Right ventricle myocardium superior (tissue), 1 donor: ENCODE data around the gene NWD2. TPM values are rescaled to one million over a fixed set of nuclear protein-coding genes. Genes with fewer than 3 reads are reported as not detected.
A peak's percentile ranks its signal among the peaks of the same experiment; 100 is the strongest.

Source experiments
- ATAC-seq: fragments of 200-7000 bp; cut with Tn5 transposase; one replicate; pipeline ENCODE4 v1.9.1; 2020; ENCODE audit warnings: mild to moderate bottlenecking; ENCODE audit not compliant: poor library complexity
- DNase-seq: peaks from one replicate; pipeline ENCODE4 v3.0.0-alpha.2; 2020
- intact Hi-C: fragments of 100-400 bp; cut with DNase I; formaldehyde crosslinking; loops from one replicate; pipeline ENCODE4 v1.11.2; 2022
- total RNA-seq: library from RNA; stranded (reverse); fragmentation: NEBNext Ultra II Directional; extraction: Animal tissue kit (Norgen Biotek cat#: 25700); gene quantifications from one replicate; pipeline ENCODE4 v1.2.1, GENCODE V29; 2021
- donor health status: DM: no; HTN: yes; CAD: no; lungs with severe emphysema.

NWD2 gene
- total RNA-seq, 1 donor from 2014 or later: 0.03 TPM

DNA sequence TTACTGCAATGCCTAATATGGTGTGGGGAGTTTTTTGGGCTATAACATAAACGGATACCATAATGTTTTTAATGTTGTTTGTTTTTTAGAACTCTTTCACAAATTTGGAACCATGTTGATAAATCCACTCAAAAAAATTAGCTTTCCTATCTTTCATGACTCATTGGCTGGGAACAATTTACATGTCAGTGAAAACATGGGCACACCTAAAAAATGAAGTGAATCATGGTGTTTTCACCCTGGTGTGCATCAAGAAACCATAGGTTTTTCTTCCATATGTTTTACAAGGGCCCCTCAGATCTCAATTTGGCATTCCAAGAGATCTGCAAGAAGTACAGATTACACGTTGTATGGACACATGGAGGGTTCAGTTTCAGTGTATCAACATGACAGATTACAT is 207.1 kb downstream of the NWD2 start:
- ATAC-seq (no peak), DNase-seq (no peak)
- intact Hi-C loops: loop anchor here (10.0 kb wide), 1 partner anchor 113 kb away; no protein-coding TSS in a partner anchor

DNA sequence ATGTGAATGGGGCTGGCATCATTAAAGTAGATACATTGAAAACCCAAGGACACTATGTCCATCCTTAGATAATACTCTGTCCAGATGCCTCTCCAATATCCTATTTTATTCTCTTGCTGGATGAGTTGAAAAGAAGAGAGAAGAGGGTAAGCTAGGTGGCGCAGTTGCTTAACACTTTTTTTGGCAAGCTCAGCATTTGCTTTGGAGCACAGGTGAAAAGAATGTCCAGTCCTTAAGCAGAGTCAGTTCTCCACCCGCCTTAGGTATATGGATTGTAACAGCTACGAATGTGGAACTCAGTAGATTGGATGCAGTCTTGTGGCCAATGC is 208.4 kb downstream of the NWD2 start:
- DNase-seq: no peak
- intact Hi-C loops: loop anchor here (10.0 kb wide), 1 partner anchor 112 kb away; no protein-coding TSS in a partner anchor
- peak; percentile 90 for ATAC-seq

DNA sequence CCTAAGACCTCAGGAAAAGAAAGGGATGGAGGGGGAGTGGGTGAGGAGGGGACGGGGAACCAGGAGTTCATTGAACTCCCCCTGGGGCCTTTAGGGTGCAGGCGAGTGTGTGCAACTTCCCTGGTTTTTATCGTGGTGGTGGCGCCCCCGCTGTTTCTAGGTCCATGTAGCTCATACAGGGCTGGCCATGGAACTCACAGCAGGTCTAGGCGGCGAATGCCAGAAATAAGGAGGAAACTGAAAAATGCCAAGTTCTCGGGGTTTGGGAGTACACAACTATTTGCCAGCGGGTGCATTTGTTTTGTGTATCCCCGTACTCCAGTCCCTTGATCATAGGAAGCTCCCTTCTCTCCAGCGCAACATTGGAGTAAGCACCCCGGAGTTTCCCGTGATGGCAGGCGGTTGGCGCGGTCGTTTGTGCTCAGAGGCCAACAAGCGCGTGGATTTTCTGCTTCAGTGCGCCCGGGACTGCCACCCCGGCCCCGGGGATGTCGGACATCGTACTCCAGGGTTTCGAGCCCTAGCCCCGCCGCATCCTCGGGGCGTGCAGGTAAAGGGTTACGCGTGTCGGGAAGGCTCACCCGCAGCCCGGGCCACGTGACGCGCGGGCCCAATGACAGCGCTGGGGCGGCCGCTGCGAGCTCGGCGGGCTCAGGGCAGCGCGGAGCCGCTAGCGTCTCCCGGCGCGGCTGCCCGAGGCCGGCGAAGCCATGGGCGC is 208.9 kb downstream of the NWD2 start:
- intact Hi-C loops: loop anchor here (10.0 kb wide), 1 partner anchor 111 kb away; no protein-coding TSS in a partner anchor
- ATAC-seq: peak; percentile 98

DNA sequence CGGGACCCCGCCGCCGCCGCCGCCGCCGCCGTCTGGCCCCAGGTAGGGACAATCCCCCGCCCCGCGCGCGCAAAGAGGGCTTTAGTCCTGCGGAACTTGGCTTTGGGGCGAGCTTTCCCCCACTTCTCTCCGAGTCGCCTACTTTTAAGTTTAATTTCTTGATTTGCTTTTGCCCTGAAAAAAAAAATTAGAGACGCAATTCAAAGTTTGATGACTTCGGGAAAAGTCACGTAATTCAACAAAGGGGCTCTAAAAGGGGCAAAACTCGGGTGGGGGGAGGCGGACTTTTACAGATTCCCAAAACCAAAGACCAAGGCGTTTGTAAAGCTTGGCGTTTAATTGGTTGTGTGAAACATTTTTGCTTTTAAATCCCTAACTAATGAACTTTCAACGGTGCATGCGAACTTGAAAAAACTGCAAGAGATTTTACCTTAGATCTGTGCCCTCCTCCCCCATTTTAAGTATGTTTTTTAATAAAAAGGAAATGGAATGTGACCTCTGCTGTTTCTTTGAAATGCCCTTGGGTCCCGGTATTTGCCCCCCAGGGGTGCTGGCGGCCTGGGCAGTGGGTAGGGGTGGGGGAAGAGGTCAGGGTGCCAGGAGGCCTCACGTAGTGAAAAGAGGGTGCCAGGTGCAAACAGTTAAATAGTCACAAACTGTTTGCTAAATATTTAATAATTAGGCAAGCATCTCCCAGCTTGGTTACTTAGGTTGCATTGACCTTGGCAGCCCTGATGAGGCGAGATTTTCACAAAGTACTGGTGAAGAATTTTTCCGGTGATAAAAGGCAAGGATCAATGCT is 209.7 kb downstream of the NWD2 start:
- no peak for ATAC-seq
- intact Hi-C loops: loop anchor here (10.0 kb wide), 1 partner anchor 111 kb away; no protein-coding TSS in a partner anchor
- DNase-seq: no peak

More for the DNA sequence above, 208.9 kb downstream of the NWD2 start:
- peak; percentile 63 for DNase-seq

DNA sequence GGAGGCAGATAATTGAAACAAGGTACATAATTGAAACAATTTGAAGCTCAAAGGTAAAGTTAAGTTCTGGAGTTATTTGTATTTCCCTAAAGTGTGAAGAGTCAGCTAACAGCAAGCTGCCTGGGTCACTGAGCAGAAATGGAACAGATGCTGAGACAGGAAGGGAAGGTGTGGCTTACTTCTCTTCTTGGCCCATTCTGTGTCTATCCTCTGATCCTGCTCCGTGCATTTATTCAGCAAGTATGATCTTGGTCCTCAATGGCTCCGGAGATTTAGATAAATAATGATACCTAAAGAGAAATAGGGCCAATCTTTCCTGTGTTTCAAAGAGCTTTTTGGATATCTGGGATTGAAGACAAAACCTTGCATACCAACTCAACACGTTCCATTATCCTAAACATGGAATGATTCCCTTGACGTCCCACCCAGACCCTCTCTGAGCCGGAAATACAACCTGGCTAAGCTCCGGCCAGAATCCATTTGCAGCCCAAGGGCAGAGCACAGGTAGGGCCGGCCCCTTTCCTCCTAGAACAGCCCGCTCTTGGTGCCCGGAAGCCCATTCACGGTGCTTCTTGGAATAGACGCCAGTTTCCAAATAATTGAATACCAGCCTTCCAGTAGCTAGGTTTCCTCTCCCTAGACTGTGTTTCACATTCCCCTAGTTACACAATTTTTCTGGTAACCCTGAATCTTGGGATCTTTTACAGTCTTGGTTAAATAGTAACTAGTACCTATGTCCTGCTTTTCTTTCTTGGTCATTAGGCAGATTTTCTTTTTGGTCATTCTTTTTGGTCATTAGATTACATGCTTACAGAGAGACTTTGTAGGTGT is 211.0 kb downstream of the NWD2 start:
- DNase-seq (no peak), ATAC-seq (no peak)
- intact Hi-C loops: loop anchor here (10.0 kb wide), 1 partner anchor 109 kb away; no protein-coding TSS in a partner anchor

DNA sequence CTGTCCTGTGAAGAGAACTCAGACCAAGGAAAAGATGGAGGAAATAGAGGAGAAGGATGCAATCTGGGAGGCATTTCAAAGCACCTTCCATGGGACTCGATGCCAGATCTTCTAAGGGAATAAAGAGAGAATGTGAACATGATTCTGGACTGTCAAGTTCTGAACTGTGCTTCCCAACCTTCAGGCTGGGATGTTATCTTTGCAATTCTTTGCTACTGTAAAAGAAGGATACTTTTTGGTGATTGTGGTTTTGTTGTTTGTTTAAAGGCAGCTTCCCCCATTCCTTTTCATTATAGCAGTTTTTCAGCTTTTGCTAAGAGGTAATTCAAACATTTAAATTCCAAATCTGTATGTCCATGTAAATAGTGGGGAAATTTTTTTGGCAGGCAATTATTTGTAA is 217.3 kb downstream of the NWD2 start:
- intact Hi-C loops: no loop called here
- DNase-seq: no peak
- no peak for ATAC-seq

DNA sequence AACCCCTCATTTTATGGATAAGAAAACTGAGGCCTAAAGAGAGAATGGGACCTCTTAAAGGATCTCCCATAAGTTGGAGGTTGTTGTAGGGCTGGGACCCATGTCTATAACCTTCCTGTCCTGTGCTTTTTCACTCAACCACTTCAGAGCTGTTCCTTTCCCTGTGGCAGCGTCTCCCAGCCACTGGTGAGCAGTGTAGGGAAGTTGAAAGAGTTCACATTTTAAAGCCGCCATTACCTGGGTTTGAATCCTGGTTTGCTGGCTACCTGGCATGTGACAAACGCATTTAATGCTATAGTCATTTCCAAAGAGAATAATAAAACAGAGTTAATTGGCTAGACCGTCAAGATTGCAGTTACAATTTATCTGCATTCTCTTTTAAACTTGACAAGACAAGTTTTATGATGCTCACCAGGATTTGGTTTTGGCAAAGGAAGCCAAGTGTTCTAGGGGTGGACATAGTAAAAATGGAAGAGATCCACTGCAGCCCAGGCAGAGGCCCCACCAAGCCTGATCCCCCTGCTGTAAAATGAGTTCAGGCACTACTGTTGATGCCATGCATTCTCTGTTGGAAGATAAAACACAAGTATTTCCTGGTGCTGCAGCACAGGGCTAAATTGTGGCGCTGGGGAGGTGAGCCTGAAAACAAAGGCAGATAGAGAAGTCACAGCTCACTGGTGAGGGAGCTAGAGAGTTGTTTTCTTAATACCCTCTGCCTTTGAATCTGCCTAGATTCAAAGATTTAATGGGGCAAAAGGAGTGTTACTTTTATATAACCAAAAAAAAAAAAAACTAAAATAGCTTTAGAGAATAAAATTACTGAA is 218.7 kb downstream of the NWD2 start:
- no peak for ATAC-seq
- intact Hi-C loops: no loop called here
- DNase-seq: no peak

DNA sequence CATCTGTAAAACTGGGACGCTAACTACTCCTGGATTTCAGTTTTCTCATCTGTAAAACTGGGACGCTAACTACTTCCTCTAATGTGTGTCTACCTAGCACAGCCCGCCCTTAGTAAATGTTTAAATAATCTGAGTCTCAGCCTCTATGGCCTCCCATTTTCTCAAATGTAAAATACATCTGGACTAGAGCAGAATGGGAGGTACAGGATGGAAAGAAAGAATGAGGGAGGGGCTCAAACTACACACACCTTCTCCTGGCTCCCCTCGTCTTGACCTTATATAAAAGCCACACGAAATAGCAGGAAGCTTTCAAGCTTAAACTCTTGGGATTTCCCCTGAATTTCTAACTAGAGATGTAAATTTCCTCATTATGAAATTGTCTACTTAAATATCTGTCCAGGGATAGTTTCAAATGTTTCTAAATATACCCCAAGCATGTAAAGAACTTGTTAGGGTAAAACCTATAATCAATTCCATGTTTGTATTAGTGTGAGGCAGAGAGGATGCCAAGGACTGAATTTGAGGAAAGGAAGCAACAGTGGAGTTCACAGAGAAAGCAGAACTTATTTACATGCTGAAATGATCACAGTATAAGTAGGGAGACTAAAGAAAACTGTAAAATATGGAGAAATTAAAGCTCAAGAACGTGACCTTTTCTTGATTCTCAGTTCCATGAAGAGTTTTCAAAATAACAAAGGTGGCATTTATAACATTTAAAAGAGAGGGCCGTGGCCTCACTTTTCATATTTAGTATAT is 220.0 kb downstream of the NWD2 start:
- DNase-seq: no peak

DNA sequence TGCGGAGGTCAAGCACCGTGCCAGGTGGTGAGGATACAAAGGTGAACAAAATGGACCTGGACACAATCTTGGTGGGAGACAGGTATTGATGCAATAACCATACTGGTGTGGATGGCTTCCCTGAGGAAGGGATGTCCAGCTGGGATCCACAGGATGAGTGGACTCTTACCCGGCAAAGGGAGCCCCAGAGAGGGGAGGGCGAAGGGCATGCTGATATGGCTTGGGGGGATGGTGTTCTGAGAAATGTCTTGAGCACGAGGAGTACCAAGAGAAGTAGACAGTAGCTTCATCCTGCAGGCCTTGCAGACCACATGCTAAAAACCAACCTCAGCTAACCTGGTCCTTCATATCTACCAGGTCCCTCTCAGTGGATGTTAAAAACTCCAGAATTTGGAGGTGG is 220.8 kb downstream of the NWD2 start:
- DNase-seq: no peak
- intact Hi-C loops: no loop called here
- ATAC-seq: no peak

More for the DNA sequence above, 220.0 kb downstream of the NWD2 start:
- no peak for ATAC-seq
- intact Hi-C loops: no loop called here

DNA sequence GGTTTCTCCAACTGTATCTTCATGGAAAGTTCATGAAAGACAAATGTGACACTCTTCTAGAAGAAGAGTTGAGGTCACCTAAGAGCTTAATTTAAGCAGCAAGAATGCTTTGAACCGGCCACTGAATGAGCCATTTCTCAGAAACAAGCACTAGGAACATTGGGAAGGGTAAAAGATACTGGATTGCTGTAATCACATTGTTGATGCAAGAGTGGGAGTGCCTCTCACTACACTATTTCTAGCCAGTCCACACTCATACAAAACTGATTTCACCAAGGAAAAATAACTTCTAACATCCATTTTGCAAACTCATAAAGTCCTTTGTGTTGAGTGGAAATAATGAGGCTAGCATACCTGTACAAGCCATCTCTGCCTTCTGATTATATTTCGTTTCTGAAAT is 221.3 kb downstream of the NWD2 start:
- no peak for ATAC-seq
- no peak for DNase-seq
- intact Hi-C loops: no loop called here

DNA sequence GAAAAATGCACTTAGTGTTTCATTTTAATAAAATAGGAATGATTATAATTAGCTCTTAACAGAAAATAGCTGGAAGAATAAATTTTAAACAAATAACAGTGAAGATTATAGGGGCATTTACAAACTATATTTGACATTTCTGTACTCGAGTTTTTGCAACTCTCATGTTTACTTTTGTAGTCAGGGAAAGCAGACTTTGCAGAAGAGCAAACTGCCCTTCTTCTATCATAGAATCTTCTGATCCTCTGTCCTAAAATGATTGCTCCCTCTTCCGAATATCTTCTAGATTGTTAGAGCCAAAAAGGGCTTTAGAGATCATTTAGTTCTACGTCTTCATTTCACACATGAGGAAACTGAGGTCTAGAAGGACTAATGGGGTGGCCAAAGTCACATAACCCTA is 222.7 kb downstream of the NWD2 start:
- intact Hi-C loops: no loop called here
- ATAC-seq (no peak), DNase-seq (no peak)

DNA sequence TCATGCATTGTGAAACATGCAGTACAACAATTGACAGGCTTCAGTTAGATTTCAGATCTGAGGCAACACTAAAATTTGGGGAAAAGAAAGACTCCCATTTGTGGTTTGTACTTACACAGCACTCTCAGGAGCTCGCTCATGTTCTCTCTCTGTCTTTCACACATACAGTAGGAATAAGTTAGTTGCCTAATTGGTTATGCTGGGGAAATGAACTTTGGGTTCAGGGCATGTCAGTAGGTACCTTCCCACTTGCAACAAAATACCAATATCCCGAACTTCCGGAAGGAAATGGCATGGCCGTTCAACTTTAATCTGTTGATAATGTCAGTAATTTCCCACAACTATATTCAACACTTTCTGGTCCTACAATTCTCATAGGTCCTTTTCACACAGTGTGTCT is 223.3 kb downstream of the NWD2 start:
- intact Hi-C loops: no loop called here
- no peak for ATAC-seq
- no peak for DNase-seq

DNA sequence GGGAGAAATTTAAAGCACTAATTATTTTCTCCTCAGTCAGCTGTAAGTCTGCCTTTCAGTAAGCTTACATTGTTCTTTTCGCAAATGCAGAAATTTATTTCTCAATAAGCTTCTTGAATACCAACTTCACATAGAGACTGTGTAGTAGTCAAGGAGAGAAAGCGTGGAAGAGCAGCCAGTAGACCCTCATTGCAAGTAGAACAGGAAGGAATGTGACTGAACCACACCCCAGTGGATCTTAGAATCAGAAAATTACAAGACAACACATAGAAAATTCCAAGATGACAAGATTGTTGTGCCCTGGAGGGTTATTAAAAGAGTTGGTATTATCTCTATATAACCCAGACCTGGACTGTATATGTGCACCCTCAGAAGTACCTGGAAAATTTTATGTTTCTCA is 224.7 kb downstream of the NWD2 start:
- ATAC-seq: no peak

DNA sequence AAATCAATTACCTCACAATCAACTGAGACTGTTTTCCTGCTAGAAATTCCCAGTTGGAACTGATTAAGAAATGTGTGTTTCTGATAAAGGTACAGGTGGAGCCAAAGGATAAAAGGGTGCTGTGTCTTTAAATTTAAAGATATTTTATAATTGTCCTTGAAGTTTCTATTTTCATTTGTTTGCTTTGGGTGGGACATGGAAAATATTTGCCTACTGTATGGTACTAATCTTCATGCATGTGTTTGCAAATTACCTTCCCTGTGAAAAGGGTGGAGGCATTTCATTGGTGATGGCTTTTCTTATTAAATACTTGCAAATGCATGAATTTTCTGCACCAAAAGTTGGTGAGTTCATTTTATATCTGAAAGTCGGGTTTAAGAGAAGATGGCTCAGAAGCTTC is 225.7 kb downstream of the NWD2 start:
- intact Hi-C loops: no loop called here
- ATAC-seq: no peak
- DNase-seq: no peak

More for the DNA sequence above, 224.7 kb downstream of the NWD2 start:
- intact Hi-C loops: no loop called here
- DNase-seq: no peak

DNA sequence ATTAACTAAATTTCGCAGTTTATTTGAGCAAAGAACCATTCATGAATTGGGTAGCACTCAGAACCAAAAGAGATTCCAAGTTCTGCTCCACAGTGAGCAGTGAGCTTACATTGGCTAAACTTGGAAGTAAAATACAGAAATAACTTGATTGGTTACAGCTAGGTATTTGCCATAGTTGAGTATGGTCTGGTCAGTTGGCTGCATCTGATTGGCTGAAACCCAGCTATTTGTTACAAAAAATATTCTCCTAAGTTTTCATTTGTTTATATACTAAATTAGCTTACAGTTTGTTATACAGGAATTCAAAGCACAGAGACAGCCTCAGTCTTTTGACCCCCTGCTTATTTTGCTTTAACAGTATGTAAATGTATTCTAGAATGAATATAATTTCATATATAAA is 226.6 kb downstream of the NWD2 start:
- DNase-seq: no peak
- intact Hi-C loops: no loop called here
- ATAC-seq: no peak

DNA sequence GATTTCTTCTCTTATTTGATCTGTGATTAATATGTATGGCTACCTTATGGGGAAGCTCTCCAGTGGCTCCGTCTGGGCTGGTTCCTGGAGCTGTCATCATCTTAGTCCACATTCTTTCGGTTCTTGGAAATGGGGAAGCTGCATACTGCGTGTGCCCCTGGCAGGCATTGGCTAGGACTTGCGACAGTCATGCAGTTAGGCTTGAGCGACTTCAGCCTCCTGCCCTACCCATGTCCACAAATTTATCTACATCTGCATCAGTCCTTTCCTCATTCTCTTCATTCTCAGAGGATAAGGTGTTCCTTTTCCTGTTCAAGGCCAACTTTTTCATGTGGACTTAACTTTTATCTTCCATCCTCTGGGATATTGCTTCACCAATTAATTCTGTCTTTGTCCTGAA is 227.4 kb downstream of the NWD2 start:
- DNase-seq: no peak
- ATAC-seq: no peak
- intact Hi-C loops: no loop called here

DNA sequence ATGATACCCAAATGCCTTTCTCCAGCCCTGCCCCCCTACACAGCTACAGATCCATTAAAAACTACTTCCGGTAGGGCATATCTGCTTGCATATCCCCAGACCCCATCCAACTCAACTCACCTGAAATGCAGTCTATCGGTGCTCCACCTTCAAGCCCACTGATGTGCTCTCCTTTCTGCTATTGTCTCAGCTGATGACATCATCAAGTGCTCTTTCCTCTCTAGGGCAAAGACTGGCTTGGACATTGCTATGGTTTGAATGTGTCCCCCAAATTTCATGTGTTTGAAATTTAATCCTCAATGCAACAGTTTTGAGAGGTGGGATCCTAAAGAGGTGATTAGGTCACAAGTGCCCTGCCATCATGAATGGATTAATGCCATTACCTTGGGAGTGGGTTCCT is 229.3 kb downstream of the NWD2 start:
- intact Hi-C loops: no loop called here
- ATAC-seq: no peak
- no peak for DNase-seq

DNA sequence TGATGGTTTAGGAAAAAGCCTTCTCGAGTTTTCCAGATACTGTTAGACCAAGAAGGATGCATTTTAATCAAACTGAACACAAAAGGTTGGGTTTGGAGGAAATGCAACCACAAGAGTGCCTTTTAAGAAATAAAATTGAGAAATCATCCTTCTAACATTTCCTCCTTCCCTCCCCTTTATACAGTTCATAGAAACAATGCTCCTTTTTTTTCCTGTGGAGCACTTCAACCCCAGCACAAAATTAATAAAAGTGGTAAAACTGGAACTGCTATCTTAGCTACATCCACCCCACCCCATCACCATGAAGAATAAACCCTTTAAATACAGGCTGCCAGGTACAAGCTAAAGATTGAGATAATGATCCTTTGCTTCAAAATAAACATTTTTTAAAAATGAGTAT is 230.5 kb downstream of the NWD2 start:
- ATAC-seq: no peak
- intact Hi-C loops: no loop called here

More for the DNA sequence above, 230.5 kb downstream of the NWD2 start:
- no peak for DNase-seq
